Effector memory CD8-positive, alpha-beta T cell (primary cell): ENCODE data around the gene HPCAL4.

Source experiments
- ATAC-seq: fragments of 150-1000 bp; cut with Tn5 transposase; replicated peaks from 2 replicates; pipeline ENCODE4 v1.10.0; 2021; ENCODE audit warnings: mild to moderate bottlenecking, moderate library complexity
- DNase-seq, 3 experiments: peaks; one replicate each; pipeline ENCODE4 v3.0.0; 2021
- H3K27ac Mint-ChIP-seq, 2 donors: one replicate each; pipeline ENCODE4 v1.8.0; 2022; ENCODE audit warnings: mild to moderate bottlenecking in 2 of 2, mixed read lengths in 2 of 2, moderate library complexity in 2 of 2
- H3K27me3 Mint-ChIP-seq, 2 donors: one replicate each; pipeline ENCODE4 v1.8.0; 2022; ENCODE audit warnings: mixed read lengths in 2 of 2
- H3K36me3 Mint-ChIP-seq: one replicate; pipeline ENCODE4 v1.8.0; 2022; ENCODE audit warnings: mild to moderate bottlenecking, moderate library complexity, mixed read lengths; ENCODE audit not compliant: insufficient read depth
- H3K4me1 Mint-ChIP-seq, 2 donors: one replicate each; pipeline ENCODE4 v1.8.0; 2022; ENCODE audit warnings: low read depth in 2 of 2, mixed read lengths in 2 of 2
- H3K4me3 Mint-ChIP-seq, 2 donors: one replicate each; pipeline ENCODE4 v1.8.0; 2022; ENCODE audit warnings: mild to moderate bottlenecking in 2 of 2, mixed read lengths in 2 of 2, moderate library complexity in 2 of 2
- H3K9me3 Mint-ChIP-seq, 2 donors: one replicate each; pipeline ENCODE4 v1.8.0; 2022; ENCODE audit warnings: mixed read lengths in 2 of 2

The HPCAL4 gene

GRCh38 chr1:39695016-39695415 lies 3.8 kb upstream of the HPCAL4 start:
- ATAC-seq, result no peak
- no peak overlapping the region for H3K27ac Mint-ChIP-seq

GRCh38 chr1:39694026-39694425 lies 2.8 kb upstream of the HPCAL4 start:
- Mint-ChIP-seq H3K4me1 (peaks cover 14 to 16% of the 10 kb centered on the region in 2 donors), H3K9me3 (no peaks in the 10 kb centered on the region), H3K36me3 (peaks cover 7% of the 10 kb centered on the region), H3K4me3 (no peak overlapping the region), H3K27ac (no peak overlapping the region), H3K27me3 (peaks cover 23 to 33% of the 10 kb centered on the region in 2 donors)
- ATAC-seq (no peak), DNase-seq (no peak)

More at GRCh38 chr1:39695016-39695415, 3.8 kb upstream of the HPCAL4 start:
- DNase-seq, result no peak
- Mint-ChIP-seq H3K4me1 (peaks cover 12 to 16% of the 10 kb centered on the region in 2 donors), H3K4me3 (no peak overlapping the region), H3K9me3 (no peaks in the 10 kb centered on the region), H3K36me3 (peaks cover 7% of the 10 kb centered on the region), H3K27me3 (peaks cover 18 to 28% of the 10 kb centered on the region in 2 donors)

- H3K36me3 Mint-ChIP-seq, result peaks cover 7% of the 10 kb centered on the region
- no peaks in the 10 kb centered on the region for H3K9me3 Mint-ChIP-seq
- DNase-seq, result peak in 1 of 3 experiments; percentile 22
- peak overlapping the region; percentile 78 to 79 for H3K4me3 Mint-ChIP-seq
- peak overlapping the region; percentile 62 to 80 for H3K27ac Mint-ChIP-seq
- H3K4me1 Mint-ChIP-seq, result peaks cover 14 to 16% of the 10 kb centered on the region in 2 donors
- no peak for ATAC-seq
- H3K27me3 Mint-ChIP-seq, result peaks cover 32 to 34% of the 10 kb centered on the region in 2 donors
These were observed 1.2 kb upstream of the HPCAL4 start for GRCh38 chr1:39692152-39693074.

- Mint-ChIP-seq H3K36me3 (peaks cover 7% of the 10 kb centered on the region), H3K9me3 (no peaks in the 10 kb centered on the region)
- DNase-seq, result no peak
These were observed 345 bp downstream of the HPCAL4 start for GRCh38 chr1:39690794-39691382.

GRCh38 chr1:39690225-39690624 lies 1.0 kb downstream of the HPCAL4 start:
- ATAC-seq (no peak), DNase-seq (no peak)
- H3K27ac Mint-ChIP-seq, result peak overlapping the region in 1 of 2 donors; percentile 80
- H3K36me3 Mint-ChIP-seq, result peaks cover 7% of the 10 kb centered on the region
- peaks cover 14 to 16% of the 10 kb centered on the region in 2 donors for H3K4me1 Mint-ChIP-seq
- peaks cover 35 to 50% of the 10 kb centered on the region in 2 donors for H3K27me3 Mint-ChIP-seq
- H3K9me3 Mint-ChIP-seq, result no peaks in the 10 kb centered on the region
- H3K4me3 Mint-ChIP-seq, result peak overlapping the region; percentile 78 to 79

More at GRCh38 chr1:39690794-39691382, 345 bp downstream of the HPCAL4 start:
- Mint-ChIP-seq H3K27me3 (peaks cover 35 to 46% of the 10 kb centered on the region in 2 donors), H3K4me1 (peaks cover 14 to 16% of the 10 kb centered on the region in 2 donors), H3K27ac (peak overlapping the region; percentile 62 to 80), H3K4me3 (peak overlapping the region; percentile 78 to 79)
- no peak for ATAC-seq

- ATAC-seq (no peak), DNase-seq (no peak)
- H3K4me3 Mint-ChIP-seq, result no peak overlapping the region
- H3K27me3 Mint-ChIP-seq, result peaks cover 37 to 56% of the 10 kb centered on the region in 2 donors
- no peaks in the 10 kb centered on the region for H3K9me3 Mint-ChIP-seq
- H3K27ac Mint-ChIP-seq, result peak overlapping the region in 1 of 2 donors; percentile 80
- H3K4me1 Mint-ChIP-seq, result peaks cover 15 to 21% of the 10 kb centered on the region in 2 donors
- peaks cover 7% of the 10 kb centered on the region for H3K36me3 Mint-ChIP-seq
These were observed 1.6 kb downstream of the HPCAL4 start for GRCh38 chr1:39689635-39690034.

- Mint-ChIP-seq H3K27ac (peak overlapping the region in 1 of 2 donors; percentile 31), H3K27me3 (peaks cover 39 to 60% of the 10 kb centered on the region in 2 donors), H3K4me1 (peaks cover 17 to 22% of the 10 kb centered on the region in 2 donors), H3K4me3 (no peak overlapping the region), H3K36me3 (peaks cover 10% of the 10 kb centered on the region), H3K9me3 (no peaks in the 10 kb centered on the region)
- no peak for ATAC-seq
- no peak for DNase-seq
These were observed 2.0 kb downstream of the HPCAL4 start for GRCh38 chr1:39689214-39689613.

GRCh38 chr1:39688706-39689105 lies 2.5 kb downstream of the HPCAL4 start:
- H3K27ac Mint-ChIP-seq, result peak overlapping the region in 1 of 2 donors; percentile 31
- ATAC-seq (no peak), DNase-seq (no peak)
- peaks cover 11% of the 10 kb centered on the region for H3K36me3 Mint-ChIP-seq
- H3K4me3 Mint-ChIP-seq, result no peak overlapping the region
- H3K4me1 Mint-ChIP-seq, result peaks cover 17 to 22% of the 10 kb centered on the region in 2 donors
- peaks cover 39 to 61% of the 10 kb centered on the region in 2 donors for H3K27me3 Mint-ChIP-seq
- no peaks in the 10 kb centered on the region for H3K9me3 Mint-ChIP-seq

GRCh38 chr1:39687243-39687642 lies 4.0 kb downstream of the HPCAL4 start:
- Mint-ChIP-seq H3K27ac (no peak overlapping the region), H3K4me1 (peaks cover 15 to 18% of the 10 kb centered on the region in 2 donors), H3K4me3 (no peak overlapping the region), H3K27me3 (peaks cover 45 to 69% of the 10 kb centered on the region in 2 donors), H3K36me3 (peaks cover 11% of the 10 kb centered on the region), H3K9me3 (no peaks in the 10 kb centered on the region)
- ATAC-seq (no peak), DNase-seq (no peak)

GRCh38 chr1:39685071-39685470 lies 6.2 kb downstream of the HPCAL4 start:
- DNase-seq (no peak), ATAC-seq (no peak)
- H3K4me1 Mint-ChIP-seq, result peaks cover 5 to 6% of the 10 kb centered on the region in 2 donors
- peaks cover 38 to 62% of the 10 kb centered on the region in 2 donors for H3K27me3 Mint-ChIP-seq
- peaks cover 3% of the 10 kb centered on the region for H3K36me3 Mint-ChIP-seq
- peak overlapping the region; percentile 49 to 69 for H3K4me3 Mint-ChIP-seq
- H3K9me3 Mint-ChIP-seq, result no peaks in the 10 kb centered on the region
- H3K27ac Mint-ChIP-seq, result peak overlapping the region; percentile 61 to 80

GRCh38 chr1:39684313-39684664 lies 6.9 kb downstream of the HPCAL4 start:
- peak overlapping the region; percentile 49 to 69 for H3K4me3 Mint-ChIP-seq
- H3K27ac Mint-ChIP-seq, result peak overlapping the region; percentile 61 to 80
- peaks cover 3% of the 10 kb centered on the region for H3K36me3 Mint-ChIP-seq
- peaks cover 3 to 6% of the 10 kb centered on the region in 2 donors for H3K4me1 Mint-ChIP-seq
- ATAC-seq (no peak), DNase-seq (no peak)
- no peaks in the 10 kb centered on the region for H3K9me3 Mint-ChIP-seq
- H3K27me3 Mint-ChIP-seq, result peaks cover 34 to 54% of the 10 kb centered on the region in 2 donors

GRCh38 chr1:39683591-39684312 lies 7.5 kb downstream of the HPCAL4 start:
- Mint-ChIP-seq H3K4me3 (peak overlapping the region in 1 of 2 donors; percentile 69), H3K27ac (no peak overlapping the region), H3K4me1 (peaks cover 3 to 6% of the 10 kb centered on the region in 2 donors), H3K9me3 (no peaks in the 10 kb centered on the region), H3K27me3 (peaks cover 28 to 48% of the 10 kb centered on the region in 2 donors), H3K36me3 (peaks cover 3% of the 10 kb centered on the region)
- peak; percentile 73 for ATAC-seq
- peak in 2 of 3 experiments; percentile 23 to 36 for DNase-seq

- Mint-ChIP-seq H3K4me3 (no peak overlapping the region), H3K27ac (no peak overlapping the region), H3K36me3 (peaks cover 3% of the 10 kb centered on the region), H3K27me3 (peaks cover 20 to 36% of the 10 kb centered on the region in 2 donors), H3K9me3 (no peaks in the 10 kb centered on the region), H3K4me1 (peaks cover 3 to 6% of the 10 kb centered on the region in 2 donors)
- ATAC-seq (no peak), DNase-seq (no peak)
These were observed 9.2 kb downstream of the HPCAL4 start for GRCh38 chr1:39681999-39682398.
